GM12878 (cell line): ENCODE measurements around the gene KRTAP5-11. TPM values are rescaled to one million over a fixed set of nuclear protein-coding genes. Genes with fewer than 3 reads are reported as not detected.
"Not testable (repeated sequence)": the region's sequence is repeated elsewhere in the genome, so short reads cannot be mapped to it uniquely, and the experiment has no call there.

ENCODE experiments used
- ATAC-seq: fragments of 200-7000 bp; cut with Tn5 transposase; 3 replicates; pipeline ENCODE4 v1.9.1; 2020; ENCODE audit warnings: mild to moderate bottlenecking, moderate library complexity
- BruUV-seq: library from RNA; stranded (reverse); fragments of 400-500 nt; replicated peaks from 2 replicates; lab custom pipeline; 2021; lab: Mats Ljungman, UMichigan
- CTCF ChIA-PET: fragments of 300-600 bp; sonication (Branson Sonifier 250); formaldehyde crosslinking; extraction: SDS; loops from one replicate; lab custom pipeline; 2021; ENCODE audit warnings: inconsistent platforms; lab: Yijun Ruan, JAX
- POLR2A ChIA-PET: fragments of 350-600 bp; formaldehyde crosslinking; extraction: SDS; loops from one replicate; lab custom pipeline; 2021; ENCODE audit warnings: inconsistent platforms; lab: Charles Lee
- RAD21 ChIA-PET: fragments of 300-600 bp; sonication (Branson Sonifier 250); formaldehyde crosslinking; loops from one replicate; lab custom pipeline; 2023; ENCODE audit warnings: antibody characterized with exemption; ENCODE audit not compliant: unreplicated experiment; lab: Charles Lee
- SMC1A ChIA-PET: fragments of 300-600 bp; sonication (Branson Sonifier 250); formaldehyde crosslinking; loops from one replicate; lab custom pipeline; 2023; ENCODE audit not compliant: unreplicated experiment, uncharacterized antibody; lab: Charles Lee
- DNase-seq: peaks from one replicate; pipeline ENCODE4 v3.0.0-alpha.2; 2011; ENCODE audit warnings: low read depth, low spot score
- FAIRE-seq: peaks from 3 replicates; lab custom pipeline; 2011; peaks lifted over from hg19 to GRCh38; lab: Jason Lieb, UNC
- H2AFZ ChIP-seq: 2 replicates; pipeline ENCODE4 v1.6.0; 2011; ENCODE audit warnings: low read depth, low read length, control low read depth; ENCODE audit not compliant: control insufficient read depth
- H3K27ac ChIP-seq: 2 replicates; pipeline ENCODE4 v1.5.1; 2011; ENCODE audit warnings: control low read depth; ENCODE audit not compliant: control insufficient read depth, insufficient read depth
- H3K27me3 ChIP-seq, 2 experiments: replicated peaks in 1 of 2; 2 replicates each; pipeline versions ENCODE4 v1.6.0 to v1.6.1; 2011; ENCODE audit warnings: low read length in 1 of 2; ENCODE audit not compliant: control insufficient read depth in 2 of 2, insufficient read depth in 2 of 2
- H3K36me3 ChIP-seq, 2 experiments: 2 replicates each; pipeline ENCODE4 v1.5.1; 2011; ENCODE audit warnings: low read length in 1 of 2; ENCODE audit not compliant: control insufficient read depth in 2 of 2, insufficient read depth in 2 of 2
- H3K4me1 ChIP-seq: 2 replicates; pipeline ENCODE4 v1.6.1; 2011; ENCODE audit warnings: mild to moderate bottlenecking, low read length, moderate library complexity, mixed read lengths; ENCODE audit not compliant: control insufficient read depth, insufficient read depth
- H3K4me2 ChIP-seq: 2 replicates; pipeline ENCODE4 v1.6.0; 2011; ENCODE audit warnings: control low read depth; ENCODE audit not compliant: control insufficient read depth, insufficient read depth
- H3K4me3 ChIP-seq: fragments of 200-600 bp; sonication (generic); 2 replicates; pipeline ENCODE4 v1.5.1; 2016
- H3K79me2 ChIP-seq: 2 replicates; pipeline ENCODE4 v1.6.0; 2011; ENCODE audit warnings: low read length; ENCODE audit not compliant: control insufficient read depth, insufficient read depth
- H3K9ac ChIP-seq: 2 replicates; pipeline ENCODE4 v1.8.0; 2011; ENCODE audit warnings: low read length, control low read depth, mixed read lengths; ENCODE audit not compliant: control insufficient read depth, insufficient read depth
- H3K9me3 ChIP-seq: replicated peaks from 3 replicates; pipeline ENCODE4 v1.5.1; 2011; ENCODE audit warnings: mild to moderate bottlenecking, low read length; ENCODE audit not compliant: control insufficient read depth, insufficient read depth
- H4K20me1 ChIP-seq: 2 replicates; pipeline ENCODE4 v1.6.0; 2011; ENCODE audit not compliant: control insufficient read depth, insufficient read depth
- CEBPB ChIP-seq, 2 experiments: fragments of 150-350 bp in 1 of 2; IDR thresholded peaks; 2 replicates each; pipeline ENCODE4 v1.6.1; 2012 to 2014; ENCODE audit warnings: low read depth in 2 of 2, low read length in 2 of 2, borderline replicate concordance in 1 of 2, inconsistent platforms in 1 of 2
- MXI1 ChIP-seq: fragments of 150-350 bp; IDR thresholded peaks from 2 replicates; pipeline ENCODE4 v1.6.1; 2011; ENCODE audit warnings: low read depth, mild to moderate bottlenecking, inconsistent platforms, low read length, improper control_type of control experiment
- TCF12 ChIP-seq: IDR thresholded peaks from 2 replicates; pipeline ENCODE4 v1.6.1; 2011; ENCODE audit warnings: low read depth, mild to moderate bottlenecking, low read length
- TCF3 ChIP-seq: IDR thresholded peaks from 2 replicates; pipeline ENCODE4 v1.6.1; 2012; ENCODE audit warnings: low read depth, mild to moderate bottlenecking, low read length, borderline replicate concordance; ENCODE audit not compliant: insufficient read depth
- WGBS: methylation state at CpG from one replicate; pipeline ENCODE4 v1.1.6; 2016; ENCODE audit warnings: low lambda C conversion rate; ENCODE audit not compliant: insufficient replicate concordance, insufficient coverage; ENCODE audit errors: missing lambda C conversion rate; 5-methylcytosine and 5-hydroxymethylcytosine counted together
- in situ Hi-C: fragments of 300-500 bp; cut with MboI; formaldehyde crosslinking; loops from 9 replicates; pipeline ENCODE4 v1.14.3; 2018; ENCODE audit warnings: mixed read lengths
- intact Hi-C: fragments of 100-400 bp; cut with micrococcal nuclease; formaldehyde crosslinking; loops from one replicate; pipeline ENCODE4 v1.14.2; 2022; ENCODE audit not compliant: unreplicated experiment
- polyA plus RNA-seq, 11 experiments: library from polyadenylated mRNA; depleted of rRNA in 4 of 11; unstranded in 6 of 11; stranded (reverse) in 5 of 11; fragments of >200 nt; fragmentation: Nextera tagmentation in 4 of 11; fragmentation: Illumina TruSeq in 1 of 11; extraction: Ambion mirVana in 4 of 11; extraction: Trizol in 1 of 11; gene quantifications; 1 replicate in 1 of 11; 2 replicates in 10 of 11; pipeline versions ENCODE4 v1.2.1 to v1.2.3, GENCODE V29; 2011 to 2016; ENCODE audit warnings: inconsistent platforms in 2 of 11, missing spikeins in 2 of 11, low read depth in 1 of 11
- total RNA-seq, 4 experiments: library from RNA; depleted of rRNA in 3 of 4; stranded (reverse); fragments of >200 nt in 3 of 4; fragmentation: Illumina TruSeq in 1 of 4; extraction: Trizol in 1 of 4; gene quantifications; 2 replicates each; pipeline versions ENCODE4 v1.2.1 to v1.2.3, GENCODE V29; 2013 to 2021

Gene KRTAP5-11
- total and polyA plus RNA-seq, 10 of the 15 experiments (the other 5 are each of a cell fraction or from before 2014, with no cell fraction given) = not detected

- POLR2A ChIA-PET = no interaction called here
- H3K9me3 ChIP-seq = peaks cover 29% of the 10 kb centered on the region
- CTCF ChIA-PET = no interaction called here
- no peak overlapping the region for H3K4me3 ChIP-seq
- SMC1A ChIA-PET = no interaction called here
- no TSS peak for BruUV-seq
- RAD21 ChIA-PET = no interaction called here
- no peaks in the 10 kb centered on the region for H3K79me2 ChIP-seq
- intact Hi-C loops (no loop called here), in situ Hi-C loops (no loop called here)
- FAIRE-seq = no peak
- TF ChIP-seq CEBPB (IDR thresholded peaks at IDR 0.05; ENCODE audit: borderline replicate concordance in 1 of 2, low read depth in 2 of 2, low read length in 2 of 2) (no peak), MXI1 (no peak)
- 98% methylated on average over 4 of the region's 4 CpGs for whole genome bisulfite sequencing
- H2AFZ ChIP-seq = no peak overlapping the region
- no peak for DNase-seq
- no peaks in the 10 kb centered on the region for H4K20me1 ChIP-seq
- no peak overlapping the region for H3K9ac ChIP-seq
- no peak overlapping the region for H3K27ac ChIP-seq
- H3K4me2 ChIP-seq = no peak overlapping the region
- H3K27me3 ChIP-seq = no peaks in the 10 kb centered on the region
- no peaks in the 10 kb centered on the region for H3K36me3 ChIP-seq
- peaks cover 43% of the 10 kb centered on the region for H3K4me1 ChIP-seq
- no peak for ATAC-seq
These were observed 44.0 kb downstream of the KRTAP5-11 start for GRCh38 chr11:71538666-71538990.

- H4K20me1 ChIP-seq, H3K27me3 ChIP-seq, H3K4me3 ChIP-seq, intact Hi-C loops, in situ Hi-C loops, H3K36me3 ChIP-seq, SMC1A ChIA-PET, ATAC-seq, CTCF ChIA-PET, RAD21 ChIA-PET, H3K79me2 ChIP-seq, BruUV-seq, H3K4me2 ChIP-seq, H3K9ac ChIP-seq, H2AFZ ChIP-seq, FAIRE-seq, DNase-seq, H3K27ac ChIP-seq, POLR2A ChIA-PET: not testable (repeated sequence)
- H3K4me1 ChIP-seq = peaks cover 40% of the 10 kb centered on the region
- peak; percentile 48; the same call in 1 of the 2 replicates for TF ChIP-seq TCF12
- 0 out of 2 replicates have a peak, but pooled peaks have one; percentile 38 for TF ChIP-seq TCF3
- WGBS = 50% methylated on average over 4 of the region's 4 CpGs
- peaks cover 24% of the 10 kb centered on the region for H3K9me3 ChIP-seq
These were observed 44.6 kb downstream of the KRTAP5-11 start, which contains the start of gene KRTAP5-8 for GRCh38 chr11:71537977-71538665. KRTAP5-8 (plus strand) TSS chr11:71538025; CDS start chr11:71538056, 31 bp downstream.
